GM12865 (cell line): ENCODE measurements around the gene GRK6.

ENCODE experiments used
- DNase-seq: peaks from one replicate; pipeline ENCODE4 v3.0.0; 2010; ENCODE audit warnings: low read depth
- H3K4me3 ChIP-seq: 2 replicates; pipeline ENCODE4 v1.5.1; 2011; ENCODE audit warnings: mild to moderate bottlenecking, low read depth, low read length, control low read depth
- CTCF ChIP-seq: IDR thresholded peaks from 2 replicates; pipeline ENCODE4 v1.5.1; 2011; ENCODE audit warnings: low read length, control low read depth, low read depth, inconsistent platforms; ENCODE audit not compliant: insufficient read depth; ENCODE audit errors: missing control alignments

The GRK6 gene

GRCh38 chr5:177487144-177487543 is 60.7 kb downstream of the GRK6 start:
- TF ChIP-seq CTCF = no peak
- H3K4me3 ChIP-seq = no peak overlapping the region
- DNase-seq = no peak

GRCh38 chr5:177487975-177488374 is 61.5 kb downstream of the GRK6 start:
- H3K4me3 ChIP-seq = no peak overlapping the region
- DNase-seq = no peak
- TF ChIP-seq CTCF = no peak

GRCh38 chr5:177489119-177489716 is 62.7 kb downstream of the GRK6 start:
- TF ChIP-seq CTCF = peak; percentile 11
- H3K4me3 ChIP-seq = no peak overlapping the region
- DNase-seq = peak; percentile 32

GRCh38 chr5:177490311-177490991 is 64.0 kb downstream of the GRK6 start:
- no peak for DNase-seq
- no peak for TF ChIP-seq CTCF
- H3K4me3 ChIP-seq = no peak overlapping the region

GRCh38 chr5:177490992-177491391 is 64.5 kb downstream of the GRK6 start:
- no peak overlapping the region for H3K4me3 ChIP-seq
- DNase-seq = no peak
- no peak for TF ChIP-seq CTCF

- TF ChIP-seq CTCF = peak; percentile 72
- H3K4me3 ChIP-seq = no peak overlapping the region
- DNase-seq = peak; percentile 76
Observed at GRCh38 chr5:177491429-177491945, 65.0 kb downstream of the GRK6 start.
